Activated T-helper 1 cell treated with anti-CD3 and anti-CD28 coated beads, Interleukin-2, amount 50 U/mL, for 16 hours (primary cell): ENCODE measurements around the gene METRNL.
"Not testable (repeated sequence)": the region's sequence is repeated elsewhere in the genome, so short reads cannot be mapped to it uniquely, and the experiment has no call there.

Source experiments
- DNase-seq, 2 donors: peaks; one replicate each; pipeline ENCODE4 v3.0.0-alpha.2; 2020; ENCODE audit warnings: low read depth in 1 of 2, low spot score in 1 of 2

METRNL gene

DNA sequence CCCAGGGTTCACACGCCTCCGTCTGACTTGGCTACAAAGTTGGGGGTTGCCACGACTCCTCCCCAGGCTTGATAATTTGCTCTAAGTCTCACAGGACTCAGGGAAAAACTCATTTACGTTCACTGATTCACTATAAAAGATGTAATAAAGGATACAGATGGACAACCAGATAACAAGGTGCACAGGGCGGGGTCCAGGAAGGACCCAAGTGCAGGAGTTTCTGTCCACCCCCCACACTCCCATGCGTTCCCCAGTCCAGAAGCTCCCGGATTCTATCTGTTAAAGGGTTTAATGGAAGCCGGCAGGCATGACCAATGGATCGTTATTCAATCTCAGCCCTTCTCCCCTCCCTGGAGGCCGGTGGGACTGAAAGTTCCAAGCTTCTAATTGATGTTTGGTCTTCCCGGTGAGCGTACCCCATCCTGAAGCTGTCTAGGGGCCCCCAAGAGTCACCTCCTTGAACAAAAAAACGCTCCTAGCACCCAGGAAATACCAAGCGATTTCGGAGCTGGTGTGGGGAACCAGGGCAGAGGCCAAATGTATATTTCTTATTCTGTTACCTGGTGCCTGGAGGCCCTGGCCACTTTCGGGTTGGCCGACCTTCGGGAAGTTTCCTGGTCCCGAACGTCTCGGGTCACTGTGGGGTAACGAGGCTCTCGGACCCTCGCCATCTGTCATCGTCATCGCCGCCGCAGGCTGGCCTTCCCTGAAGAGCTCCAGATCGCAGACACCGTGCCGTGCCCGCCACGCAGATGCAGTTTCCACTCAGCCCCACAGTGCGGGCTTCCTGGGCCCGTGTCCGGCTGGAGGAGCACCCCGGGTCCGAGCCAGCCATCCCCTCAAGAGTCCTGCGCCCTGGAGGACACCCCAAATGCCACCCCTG is 13.5 kb upstream of the METRNL start:
- no peak for DNase-seq

DNA sequence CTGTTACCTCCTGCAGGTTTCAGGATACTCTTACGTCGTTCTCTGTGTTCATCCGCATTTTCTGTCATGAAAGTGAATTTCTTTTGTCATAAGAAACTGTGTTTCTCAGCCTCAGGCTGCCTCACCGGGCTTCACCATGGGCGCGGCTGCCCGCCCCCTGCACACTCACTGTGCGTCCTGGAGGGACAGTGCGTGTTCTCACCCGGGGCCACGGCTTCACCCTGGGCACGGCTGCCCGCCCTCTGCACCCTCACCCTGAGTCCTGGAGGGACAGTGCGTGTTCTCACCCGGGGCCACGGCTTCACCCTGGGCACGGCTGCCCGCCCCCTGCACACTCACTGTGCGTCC is 12.9 kb upstream of the METRNL start:
- not testable (repeated sequence) for DNase-seq

DNA sequence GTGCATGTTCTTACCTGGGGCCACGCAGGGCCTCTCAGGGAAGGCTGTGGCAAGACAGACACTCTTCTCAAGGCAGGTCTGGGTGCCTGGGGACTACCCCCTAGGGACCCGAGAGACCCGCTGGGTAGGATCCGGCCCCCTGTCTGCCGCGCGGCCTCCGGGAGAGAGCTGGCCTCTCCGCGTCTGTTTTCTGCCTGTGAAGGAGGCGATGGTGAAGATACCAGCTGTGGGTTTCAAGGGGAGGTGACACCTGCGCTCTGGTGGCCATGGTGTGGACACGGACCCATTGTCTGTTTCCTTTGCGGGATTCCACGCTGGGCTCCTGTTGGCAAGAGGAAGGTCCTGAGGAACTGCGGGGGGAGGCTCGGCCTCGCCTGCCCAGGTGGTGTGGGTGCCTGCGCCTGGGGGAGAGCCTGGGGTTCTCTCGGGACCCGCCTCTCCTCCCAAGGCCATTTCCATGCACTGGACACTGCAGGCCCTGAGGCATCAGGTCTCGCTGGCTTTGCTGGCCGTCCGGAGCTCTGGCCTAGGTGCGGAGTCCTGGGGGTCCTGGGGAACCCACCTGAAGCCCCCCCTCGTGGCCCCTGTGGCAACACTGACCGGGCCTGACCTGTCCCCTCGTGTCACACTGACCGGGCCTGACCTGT is 12.2 kb upstream of the METRNL start:
- no peak for DNase-seq

DNA sequence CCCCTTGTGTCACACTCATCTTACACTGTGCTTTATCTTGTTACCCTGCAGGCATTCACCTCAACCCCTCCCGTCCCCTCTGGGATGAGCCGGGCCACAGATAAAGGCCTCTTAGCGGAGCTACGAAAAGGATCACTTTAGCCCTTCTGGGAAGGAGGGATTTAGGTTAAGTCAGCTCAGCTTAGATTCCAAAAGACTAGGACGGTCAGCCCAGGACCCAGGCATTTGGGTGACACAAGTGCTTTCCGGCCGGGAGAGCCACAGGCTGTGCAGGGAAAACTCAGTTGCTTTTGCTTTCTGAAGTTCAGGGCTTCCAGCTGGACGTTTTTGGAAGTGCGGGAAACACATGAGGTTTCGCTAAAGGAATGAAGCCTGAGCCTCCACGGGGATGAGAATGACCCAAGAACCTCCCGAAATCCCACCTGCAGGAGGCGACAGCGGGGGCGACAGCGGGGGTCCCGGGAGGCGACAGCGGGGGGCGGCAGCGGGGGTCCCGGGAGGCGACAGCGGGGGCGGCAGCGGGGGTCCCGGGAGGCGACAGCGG is 11.6 kb upstream of the METRNL start:
- no peak for DNase-seq

DNA sequence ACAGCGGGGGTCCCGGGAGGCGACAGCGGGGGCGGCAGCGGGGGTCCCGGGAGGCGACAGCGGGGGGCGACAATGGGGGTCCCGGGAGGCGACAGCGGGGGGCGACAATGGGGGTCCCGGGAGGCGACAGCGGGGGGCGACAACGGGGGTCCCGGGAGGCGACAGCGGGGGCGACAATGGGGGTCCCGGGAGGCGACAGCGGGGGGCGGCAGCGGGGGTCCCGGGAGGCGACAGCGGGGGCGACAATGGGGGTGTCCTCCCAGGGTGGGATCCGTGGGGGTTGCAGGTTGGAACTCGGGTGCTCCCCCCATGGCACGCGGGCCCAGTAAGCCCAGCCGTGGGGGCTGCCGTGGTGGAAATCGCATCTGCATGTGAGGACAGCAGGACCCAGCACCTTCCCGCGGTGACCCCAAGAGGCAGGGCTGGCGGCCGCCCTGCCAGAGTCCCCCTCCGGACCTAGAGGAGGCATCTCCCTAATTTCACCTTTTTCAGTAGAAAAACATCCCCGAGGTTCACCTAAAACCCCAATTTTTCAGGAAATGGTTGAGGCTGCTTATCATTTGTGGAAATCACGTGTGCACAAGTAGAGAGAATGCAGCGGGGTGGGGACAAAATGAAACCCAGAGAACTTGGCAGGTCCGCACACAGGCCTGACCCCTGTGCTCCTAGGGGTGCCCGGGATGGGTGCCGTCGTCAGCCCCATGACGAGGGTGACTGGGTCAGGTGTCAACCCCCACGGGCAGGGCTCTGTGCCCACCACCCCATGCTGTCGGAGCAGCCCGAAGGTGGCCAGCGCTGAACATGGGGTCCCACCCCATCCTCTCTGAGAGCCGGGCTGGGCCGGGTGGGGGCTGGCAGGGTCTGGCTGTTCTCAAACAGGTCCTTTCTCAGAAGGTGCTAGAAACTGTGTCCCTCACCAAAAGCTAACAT is 10.5 kb upstream of the METRNL start:
- no peak for DNase-seq

DNA sequence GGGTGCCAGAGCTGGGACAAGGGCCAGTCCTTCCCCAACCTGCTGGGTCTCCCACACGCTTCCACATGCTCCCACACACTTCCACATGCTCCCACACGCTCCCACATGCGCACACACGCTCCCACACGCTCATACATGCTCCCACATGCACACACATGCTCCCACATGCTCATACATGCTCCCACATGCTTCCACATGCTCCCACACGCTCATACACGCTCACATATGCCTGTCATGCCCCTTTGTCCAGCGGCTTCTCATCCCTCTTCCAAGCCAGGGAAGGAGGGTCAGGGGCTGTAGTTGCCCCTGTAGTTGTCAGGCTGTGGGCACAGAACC is 9.9 kb upstream of the METRNL start:
- DNase-seq = no peak

DNA sequence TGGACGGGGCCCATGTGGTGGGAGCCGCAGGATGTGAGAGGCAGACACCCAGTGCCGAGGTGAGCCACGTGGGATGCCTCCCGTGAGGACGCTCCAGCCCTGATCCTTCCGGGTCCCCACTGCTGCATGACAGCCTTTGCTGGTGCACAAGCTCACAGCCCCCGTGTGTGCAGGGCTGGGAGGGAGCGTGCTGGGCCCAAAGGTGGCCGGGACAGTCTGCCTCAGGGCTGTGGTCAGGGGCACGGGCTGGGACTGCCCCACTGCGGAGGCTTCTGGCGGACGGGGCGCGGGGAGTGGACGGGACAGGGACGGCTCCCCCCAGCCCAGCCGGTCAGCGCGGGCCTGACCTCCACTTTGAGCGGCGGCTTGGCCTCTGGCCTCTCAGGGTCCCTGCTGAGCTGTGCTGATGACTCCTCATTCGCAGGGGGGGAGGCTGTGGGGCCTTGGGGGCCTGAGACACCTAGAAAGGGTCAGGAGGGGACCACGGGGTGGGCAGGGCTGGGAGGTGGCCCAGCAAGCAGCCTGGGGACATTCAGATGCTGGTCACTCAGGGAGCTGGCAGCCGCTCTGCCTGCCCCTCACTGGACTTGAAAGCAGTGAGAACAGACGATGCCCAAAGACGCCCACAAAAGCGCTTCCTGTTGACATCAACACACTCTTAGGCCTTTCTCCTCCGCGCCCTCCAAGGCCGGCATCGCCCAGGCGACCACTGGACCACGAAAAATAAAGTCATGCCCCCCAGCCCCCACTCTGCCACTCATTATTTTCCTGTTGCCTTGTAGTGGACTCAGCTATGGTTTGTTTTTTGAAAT is 9.3 kb upstream of the METRNL start:
- no peak for DNase-seq

DNA sequence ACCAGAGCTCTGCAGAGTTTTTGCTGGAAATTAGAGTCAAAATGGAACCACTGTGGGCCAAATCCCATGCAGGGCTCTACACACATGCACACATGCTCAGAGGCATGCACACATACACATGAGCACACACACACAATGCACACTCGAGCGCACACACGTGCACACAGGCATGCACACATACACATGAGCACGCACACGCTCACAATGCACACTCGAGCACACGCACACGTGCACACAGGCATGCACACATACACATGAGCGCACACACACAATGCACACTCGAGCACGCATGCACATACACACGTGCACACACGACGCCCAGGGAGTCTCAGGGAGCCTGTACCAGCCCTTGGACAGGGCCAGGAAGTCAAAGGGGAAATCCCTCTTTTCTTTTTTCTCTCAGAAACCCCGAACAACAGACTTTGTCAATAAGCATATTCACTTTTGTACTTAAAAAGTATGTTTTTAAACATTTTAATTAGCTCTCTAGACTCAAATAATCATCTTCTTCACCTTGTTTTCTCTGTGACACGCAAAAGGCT is 8.5 kb upstream of the METRNL start:
- DNase-seq = no peak

DNA sequence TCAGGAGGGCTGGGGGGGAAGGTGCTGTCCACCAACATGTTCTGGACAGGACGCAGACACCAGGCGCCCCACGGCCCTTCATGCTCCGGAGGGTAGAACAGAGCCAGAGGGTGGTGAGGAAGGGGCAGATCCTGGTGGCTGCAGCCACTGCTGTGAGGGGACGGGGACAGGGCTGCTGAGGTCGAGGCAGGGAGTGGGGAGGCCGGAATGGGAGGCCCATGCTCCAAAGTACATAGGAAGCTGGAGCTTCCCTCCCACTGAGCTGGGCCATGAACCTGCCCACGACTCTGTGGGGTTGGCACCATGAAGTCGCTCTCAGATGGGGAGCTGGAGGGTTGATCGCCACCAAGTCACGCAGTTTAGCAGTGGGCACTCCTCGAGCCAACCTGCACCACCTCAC is 8.0 kb upstream of the METRNL start:
- no peak for DNase-seq

DNA sequence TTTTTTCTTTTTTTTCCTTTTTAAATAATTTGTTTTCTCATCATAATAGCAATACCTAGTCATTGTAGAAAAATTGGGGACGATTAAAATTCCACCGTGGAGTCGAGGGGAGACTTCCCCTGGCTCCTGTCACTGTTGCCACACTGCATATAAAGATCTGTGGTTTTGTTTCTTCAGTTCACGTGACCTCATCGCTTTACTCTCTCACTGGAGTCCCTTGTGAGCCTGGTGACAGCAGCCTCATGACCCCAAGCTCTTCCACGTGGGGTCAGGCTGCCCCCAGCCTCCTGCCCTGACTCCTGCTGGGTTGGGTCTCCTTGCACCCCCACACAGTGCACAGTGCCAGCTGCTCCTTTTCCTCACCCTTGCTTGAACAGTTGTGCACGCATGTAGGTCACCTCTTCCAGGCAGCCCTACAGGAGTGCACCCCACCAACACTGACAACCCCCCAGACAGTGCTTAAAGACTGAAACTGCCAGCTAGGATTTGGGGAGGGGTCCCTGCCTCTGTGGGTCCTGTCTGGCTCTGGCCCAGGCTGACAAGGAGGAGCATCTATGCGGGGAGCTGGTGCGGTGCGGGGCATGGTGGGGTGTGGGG is 7.3 kb upstream of the METRNL start:
- no peak for DNase-seq

DNA sequence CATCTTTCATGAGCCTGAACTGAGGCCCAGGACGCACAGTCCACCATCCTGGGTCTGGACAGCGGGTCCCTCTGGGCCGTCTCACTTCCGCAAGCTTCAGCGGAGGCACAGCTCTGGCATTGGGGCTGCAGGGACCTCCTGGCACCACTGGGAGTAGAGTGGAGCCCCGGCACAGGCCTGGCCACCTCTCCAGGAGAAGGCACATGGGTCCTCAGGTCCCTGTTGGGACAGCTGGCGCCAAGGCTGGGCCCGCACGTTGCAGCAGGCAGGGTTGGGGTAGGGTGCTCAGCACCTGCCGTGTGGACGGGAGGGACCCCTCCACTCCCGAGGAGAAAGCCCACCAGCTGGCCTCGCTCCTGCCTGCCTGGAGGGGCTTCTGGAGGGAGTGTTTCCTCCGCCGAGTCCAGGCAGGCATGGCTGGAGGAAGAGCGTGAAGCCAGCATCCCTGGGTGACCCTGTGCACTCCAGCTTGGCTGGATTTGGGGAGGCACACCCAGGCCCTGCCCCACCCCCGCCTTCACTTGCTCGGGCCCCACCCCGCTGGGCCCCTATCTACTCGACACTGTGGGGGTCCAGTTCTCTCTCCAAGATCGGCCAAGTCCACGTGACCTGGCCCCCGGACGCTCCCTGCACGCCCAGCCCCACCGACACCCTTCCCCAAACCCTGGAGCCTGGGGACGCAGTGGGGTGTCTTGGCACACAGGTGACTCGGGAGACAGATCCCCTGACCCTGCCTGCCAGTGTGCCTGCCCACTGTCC is 6.6 kb upstream of the METRNL start:
- DNase-seq = no peak

DNA sequence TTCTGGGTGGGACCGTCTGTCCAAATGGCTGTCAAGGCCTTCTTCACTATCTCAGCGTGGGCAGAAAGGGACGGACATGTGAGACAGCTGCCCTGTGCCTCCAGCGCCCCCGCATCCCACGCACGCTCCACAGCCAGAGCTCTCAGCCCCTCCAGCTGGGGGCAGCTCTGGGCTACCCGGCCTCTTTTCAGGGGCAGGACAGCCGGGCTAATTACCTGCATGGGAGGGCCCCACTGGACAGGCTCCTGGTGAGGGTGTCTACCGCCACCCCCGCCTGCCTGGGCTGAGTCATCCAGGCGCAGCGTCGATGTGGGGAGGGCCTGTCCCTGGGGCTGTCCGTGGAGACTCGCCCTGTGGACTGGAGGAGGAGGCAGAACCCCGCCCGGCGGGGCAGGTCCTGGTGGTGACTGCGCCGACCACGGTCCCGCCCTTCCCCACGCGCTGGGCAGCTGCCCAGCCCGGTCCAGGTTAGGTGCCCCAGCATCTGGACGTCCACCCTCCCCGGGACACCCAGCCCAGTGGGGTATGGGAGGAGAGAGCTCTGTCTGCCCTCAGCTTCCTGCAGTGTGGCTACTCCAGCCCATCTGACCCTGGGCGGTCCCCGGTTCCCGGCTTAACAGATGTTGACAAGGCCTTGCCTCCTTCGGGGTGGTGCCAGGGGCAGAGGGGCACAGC is 5.9 kb upstream of the METRNL start:
- no peak for DNase-seq

DNA sequence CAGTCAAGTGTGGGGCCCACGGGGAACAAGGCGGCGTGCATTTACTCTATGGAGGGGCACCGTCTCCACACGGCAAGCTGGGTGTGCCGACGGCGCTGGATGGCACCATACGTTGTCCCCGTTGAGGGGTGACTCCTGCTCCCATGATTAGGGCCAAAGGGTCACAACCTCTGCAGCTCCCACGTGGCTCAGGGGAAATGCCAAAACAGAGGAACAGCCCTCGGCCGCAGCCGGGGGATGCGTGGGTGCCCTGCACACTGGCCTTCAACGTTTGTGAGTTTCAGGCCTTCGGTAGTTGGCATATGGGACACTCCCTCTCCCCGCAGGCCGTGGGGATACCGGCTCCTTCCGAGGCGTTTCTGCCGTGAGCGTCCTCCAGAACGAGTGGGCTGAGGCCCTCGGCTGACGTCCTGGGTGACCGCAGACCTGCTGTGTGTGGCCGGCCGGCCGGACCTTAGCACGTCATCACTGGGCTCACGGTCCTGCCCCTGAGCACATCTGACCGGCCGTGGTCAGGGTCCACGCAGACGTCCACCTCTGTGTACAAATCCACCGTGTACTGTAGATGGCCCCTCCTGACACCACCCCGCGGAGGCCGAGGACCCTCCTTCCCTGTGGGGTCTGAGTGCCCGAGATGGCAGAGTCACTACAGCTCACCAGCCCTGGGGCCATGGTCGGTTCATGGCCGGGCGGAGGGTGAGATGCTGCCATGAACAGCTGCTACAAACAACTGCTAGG is 4.8 kb upstream of the METRNL start:
- DNase-seq = no peak

DNA sequence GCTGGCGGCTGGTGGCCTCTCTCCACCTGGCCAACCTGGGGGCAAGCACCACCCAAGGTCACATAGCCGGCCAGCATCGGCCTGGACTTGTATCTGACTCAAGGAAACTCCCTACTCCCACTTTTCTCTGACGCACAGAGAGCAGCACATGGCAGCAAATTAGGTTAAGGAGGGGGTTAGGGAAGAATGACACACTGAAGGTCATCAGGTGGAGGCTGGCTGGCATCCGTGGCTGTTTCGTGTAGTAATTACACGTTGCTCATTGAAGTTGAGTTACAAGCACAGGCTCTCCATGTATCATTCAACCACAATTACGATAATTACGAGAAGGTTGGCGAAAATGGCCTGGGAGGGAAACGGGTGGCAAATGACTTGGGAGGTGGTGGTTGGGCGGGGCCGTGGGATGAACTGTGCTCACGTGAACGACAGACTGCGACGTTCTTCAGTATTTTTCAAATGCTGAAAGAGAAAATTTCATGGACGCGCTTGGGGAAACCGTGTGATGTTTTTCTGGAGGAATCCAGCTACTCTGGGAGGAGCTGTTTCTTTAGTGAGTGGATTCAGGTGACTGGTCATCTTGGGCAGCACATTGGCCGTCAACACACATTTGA is 4.0 kb upstream of the METRNL start:
- no peak for DNase-seq

DNA sequence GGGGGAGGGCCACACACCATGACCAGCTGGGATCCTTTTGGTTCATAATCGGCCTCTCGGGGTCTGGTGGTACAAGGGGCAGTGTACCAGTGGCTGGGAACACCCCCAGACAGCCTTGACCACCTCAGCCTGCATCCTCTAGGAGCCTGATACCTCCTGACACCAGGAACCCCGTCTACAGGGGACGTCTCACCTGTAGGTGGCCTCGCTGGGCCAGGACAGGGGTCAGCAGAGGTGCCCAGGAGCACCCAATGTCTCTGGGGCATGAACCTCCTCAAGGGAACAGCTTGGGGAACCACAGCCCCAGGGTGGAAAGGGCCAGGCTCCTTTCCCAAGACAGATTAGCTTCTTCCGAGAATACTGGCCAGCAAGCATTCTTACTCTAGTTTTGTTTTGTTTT is 2.5 kb upstream of the METRNL start:
- DNase-seq = no peak

DNA sequence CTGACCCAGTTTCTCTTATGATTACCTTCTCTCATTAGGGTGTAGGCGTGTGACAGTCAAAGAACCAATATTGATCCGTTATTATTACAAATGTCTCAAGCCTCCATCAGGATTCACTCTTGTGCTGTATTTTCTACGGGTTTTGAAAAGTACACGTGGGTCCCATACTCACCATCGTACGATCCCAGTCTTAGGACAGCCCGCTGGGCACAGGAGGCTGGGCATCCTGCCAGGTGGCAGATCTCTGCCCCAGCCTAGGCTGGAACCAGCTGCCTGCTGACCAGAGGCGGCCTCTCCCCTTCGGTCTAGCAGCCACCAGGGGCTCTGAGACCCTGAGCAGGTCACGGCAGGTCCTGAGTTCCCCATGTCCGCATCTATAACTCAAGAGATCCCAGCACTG is 2.0 kb upstream of the METRNL start:
- DNase-seq = no peak

DNA sequence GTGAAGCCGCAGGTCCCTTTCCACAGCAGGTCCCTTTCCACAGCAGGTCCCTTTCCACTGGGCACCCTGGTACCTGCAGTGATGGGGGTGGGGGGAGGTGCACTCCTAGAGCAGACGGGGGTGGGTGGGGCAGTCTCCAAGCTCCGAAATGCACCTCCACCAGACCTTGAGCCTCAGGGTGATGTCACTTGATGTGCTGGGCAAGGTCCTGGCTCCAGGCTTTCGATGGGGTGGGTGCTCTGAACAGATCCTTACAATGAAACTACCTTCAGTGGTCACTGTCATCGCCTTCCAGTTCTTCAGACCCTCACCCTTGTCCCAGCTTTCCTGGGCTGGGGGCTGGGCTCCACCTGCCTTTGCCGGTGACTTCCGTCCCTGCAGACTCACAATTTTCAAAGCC is 1.5 kb upstream of the METRNL start:
- no peak for DNase-seq
